GM19025 (cell line): Measurements from ENCODE around the gene CCM2.

Experiments
- ATAC-seq: cut with Tn5 transposase; IDR thresholded peaks from one replicate; pipeline ENCODE4 v1.9.1; 2021; ENCODE audit warnings: mild to moderate bottlenecking, low read depth, moderate library complexity; ENCODE audit not compliant: unreplicated experiment

Gene CCM2

DNA sequence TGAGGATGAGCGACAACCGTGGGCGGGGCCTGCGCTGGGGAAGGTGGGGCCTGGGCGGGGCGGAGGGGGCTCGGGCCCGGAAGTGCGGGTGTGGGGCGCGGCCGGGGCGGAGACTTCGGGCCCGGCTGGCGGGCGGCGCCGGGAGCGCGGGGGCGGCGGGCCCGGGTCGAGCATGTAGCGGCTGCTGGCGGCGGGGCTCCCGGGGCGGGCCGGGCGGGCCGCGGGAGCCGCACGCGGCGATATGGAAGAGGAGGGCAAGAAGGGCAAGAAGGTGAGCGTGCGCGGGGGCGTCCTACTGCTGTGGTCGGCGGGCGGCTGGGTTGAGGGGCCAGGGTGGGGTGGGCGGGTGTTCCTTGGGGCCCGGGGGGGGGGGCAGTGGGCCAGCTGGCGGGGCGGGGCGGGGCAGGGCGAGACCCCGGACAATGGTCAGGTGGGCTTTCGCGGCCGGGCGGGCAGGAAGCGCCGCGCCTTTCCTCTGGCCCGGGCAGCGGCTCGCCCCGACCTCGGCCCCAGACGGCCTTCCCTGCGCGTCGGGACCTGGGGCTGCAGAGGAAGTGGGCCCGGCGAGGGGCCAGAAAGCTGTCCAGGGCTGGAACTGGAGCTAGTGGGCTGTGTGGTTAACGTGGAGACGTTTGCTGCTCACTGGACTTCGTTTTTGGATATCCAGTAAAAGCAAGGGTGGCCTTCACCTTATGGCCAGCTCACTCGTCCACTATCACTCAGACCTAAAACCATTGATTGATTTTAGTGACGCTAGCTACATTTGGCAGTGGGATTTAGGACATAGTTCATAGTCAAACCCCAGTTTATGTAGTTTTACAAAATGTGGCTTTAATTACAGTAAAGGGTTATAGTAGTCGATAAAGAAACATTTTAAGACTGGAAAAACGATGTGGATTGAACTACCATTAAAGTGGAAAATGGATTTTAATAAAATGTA, at the start of gene CCM2:
Gene CCM2 (plus strand): TSS at position 109 of the 940 bp plus-strand sequence. CDS start 133 bp downstream, at position 242.
- no peak for ATAC-seq

GRCh38 chr7:44953156-44953555, 46.8 kb upstream of the CCM2 start:
- no peak for ATAC-seq

DNA sequence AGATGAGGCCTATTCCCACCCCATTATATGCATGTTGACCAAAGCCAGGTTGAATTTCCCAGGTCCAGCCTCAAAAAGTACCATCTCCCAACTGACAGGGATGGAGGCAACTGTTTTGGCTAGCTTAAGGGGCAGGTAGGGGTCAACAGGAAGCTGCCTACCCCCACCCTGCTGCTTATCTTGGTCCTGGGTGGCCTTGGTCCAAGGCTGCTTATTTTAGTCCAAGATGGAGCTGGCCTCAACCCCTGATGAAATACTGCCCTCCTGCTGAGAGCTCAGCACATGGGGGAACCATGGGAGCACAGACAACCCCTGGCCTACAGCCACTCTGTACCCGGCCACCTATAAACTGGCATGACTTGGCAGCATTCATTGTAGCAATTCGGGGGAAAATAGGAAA, 44.3 kb upstream of the CCM2 start:
- no peak for ATAC-seq

DNA sequence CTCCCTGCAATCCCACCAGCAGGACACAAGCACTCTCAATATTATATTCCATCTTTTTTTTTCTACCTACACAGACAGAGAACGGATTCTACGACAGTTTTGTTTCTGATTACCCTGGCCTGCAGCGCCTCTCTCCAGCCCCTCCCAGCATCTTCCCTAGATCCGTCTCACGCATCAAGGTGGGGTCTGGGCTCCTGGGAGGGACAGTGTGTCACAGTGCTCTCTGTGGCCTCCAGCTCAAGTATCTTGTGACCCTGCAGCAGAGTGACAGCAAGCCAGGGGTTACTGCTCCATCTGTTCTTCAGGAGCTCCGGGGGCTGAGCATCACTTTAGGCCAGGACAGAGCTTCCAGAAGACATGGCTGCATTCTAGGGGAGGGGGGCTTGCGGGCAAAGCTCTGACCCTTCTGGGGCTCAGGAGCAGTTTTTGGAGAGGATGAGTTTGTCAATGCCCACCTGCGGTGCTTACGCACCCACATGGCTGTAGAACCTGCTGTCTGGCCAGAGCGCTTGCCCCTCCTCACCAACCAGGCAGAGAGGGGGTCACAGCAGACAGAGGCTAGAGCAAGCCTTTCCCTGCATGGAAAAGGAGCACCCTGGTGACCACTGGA, 43.7 kb upstream of the CCM2 start:
- ATAC-seq: no peak

GRCh38 chr7:44958645-44959344, 41.2 kb upstream of the CCM2 start:
- ATAC-seq: no peak

DNA sequence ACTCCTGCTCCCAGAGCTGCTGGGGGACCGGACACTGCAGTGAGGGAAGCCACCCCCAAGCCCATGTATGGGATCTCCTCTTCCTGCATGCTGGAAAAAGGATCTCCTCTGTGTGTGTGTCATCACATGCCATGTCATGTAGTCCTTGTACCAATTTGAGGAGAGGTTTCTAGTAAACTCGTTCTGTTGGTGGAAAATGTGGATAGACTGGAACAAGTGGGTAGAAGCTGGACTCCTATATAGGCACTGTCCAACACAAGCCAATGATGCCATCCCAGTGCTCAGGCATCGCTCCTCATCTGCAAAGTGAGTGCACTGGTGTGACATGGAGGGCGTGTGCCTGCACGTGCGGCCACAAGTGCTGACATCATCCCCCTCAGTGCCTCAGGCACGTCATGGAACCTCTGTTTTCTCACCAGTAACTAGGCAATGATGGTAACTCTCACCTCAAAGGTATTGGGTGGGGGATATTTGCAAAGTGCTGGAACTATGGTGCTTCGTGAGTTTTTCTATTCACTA, 40.5 kb upstream of the CCM2 start:
- no peak for ATAC-seq

GRCh38 chr7:44960011-44960580, 39.9 kb upstream of the CCM2 start:
- ATAC-seq: no peak

DNA sequence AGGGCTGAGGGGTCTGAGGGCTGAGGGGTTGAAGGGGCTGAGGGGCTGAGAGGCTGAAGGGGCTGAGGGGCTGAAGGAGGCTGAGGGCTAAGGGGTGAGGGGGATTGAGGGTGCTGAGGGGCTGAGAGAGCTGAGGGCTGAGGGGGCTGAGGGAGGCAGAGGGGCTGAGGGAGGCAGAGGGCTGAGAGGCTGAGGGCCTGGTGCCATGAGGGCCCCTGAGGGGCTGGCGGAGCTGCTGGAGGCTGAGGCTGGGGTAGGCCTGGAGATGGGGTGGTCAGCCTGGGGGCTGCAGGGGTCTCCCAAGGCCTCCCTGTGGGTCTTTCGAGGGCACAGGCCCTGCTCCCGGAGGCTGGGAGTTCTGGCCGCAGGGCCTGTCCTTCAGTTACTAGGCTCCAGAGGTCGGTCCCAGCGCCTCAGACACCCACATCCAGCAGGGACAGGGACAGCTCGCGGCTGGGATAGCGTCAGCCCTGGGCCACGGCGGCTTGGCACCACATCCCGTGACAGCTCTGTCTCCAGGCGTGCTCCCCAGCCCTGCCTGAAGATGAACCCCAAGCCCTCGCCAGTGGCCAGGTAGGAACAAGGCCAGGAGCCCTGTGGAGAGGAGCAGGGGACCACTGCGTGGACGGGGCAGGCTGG, 38.0 kb upstream of the CCM2 start:
- no peak for ATAC-seq

DNA sequence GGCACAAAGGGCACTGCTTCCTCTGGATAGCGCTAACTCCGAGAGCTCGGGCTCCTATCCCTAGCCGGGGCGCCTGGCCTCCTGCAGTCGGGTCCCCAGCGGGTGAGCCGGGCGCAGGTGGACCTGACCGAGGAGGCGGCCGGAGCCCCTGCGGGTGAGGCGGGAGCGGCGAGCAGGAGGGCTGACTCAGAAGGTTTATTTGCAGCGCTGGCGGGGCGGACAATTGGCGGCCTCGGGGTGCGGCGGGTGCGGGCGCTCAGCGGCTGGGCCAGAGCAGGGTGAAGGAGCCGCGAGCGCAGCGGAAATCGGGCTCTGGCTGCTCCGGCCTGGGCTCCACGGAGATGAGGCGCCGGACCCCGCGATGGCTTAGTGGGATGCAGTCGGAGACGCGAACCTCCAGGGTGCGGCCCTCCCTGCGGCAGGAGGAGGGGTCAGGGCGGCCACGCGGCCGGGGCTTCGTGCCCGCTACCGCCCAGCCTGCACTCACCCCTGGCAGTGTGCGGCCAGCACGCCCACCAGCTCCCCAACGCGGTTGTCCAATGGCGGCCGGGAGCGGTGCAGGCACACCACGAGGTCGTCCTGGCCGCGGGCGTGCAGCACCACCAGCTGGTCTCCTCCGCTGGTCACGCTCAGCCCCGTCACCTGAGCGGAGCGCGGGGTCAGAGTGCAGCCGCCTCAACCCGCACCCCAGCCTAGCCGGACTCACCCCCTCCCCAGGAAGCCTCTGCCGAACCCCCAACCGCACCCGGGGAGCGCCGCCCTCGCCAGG, 37.3 kb upstream of the CCM2 start:
- no peak for ATAC-seq

GRCh38 chr7:44963364-44964290, 36.4 kb upstream of the CCM2 start:
- no peak for ATAC-seq

DNA sequence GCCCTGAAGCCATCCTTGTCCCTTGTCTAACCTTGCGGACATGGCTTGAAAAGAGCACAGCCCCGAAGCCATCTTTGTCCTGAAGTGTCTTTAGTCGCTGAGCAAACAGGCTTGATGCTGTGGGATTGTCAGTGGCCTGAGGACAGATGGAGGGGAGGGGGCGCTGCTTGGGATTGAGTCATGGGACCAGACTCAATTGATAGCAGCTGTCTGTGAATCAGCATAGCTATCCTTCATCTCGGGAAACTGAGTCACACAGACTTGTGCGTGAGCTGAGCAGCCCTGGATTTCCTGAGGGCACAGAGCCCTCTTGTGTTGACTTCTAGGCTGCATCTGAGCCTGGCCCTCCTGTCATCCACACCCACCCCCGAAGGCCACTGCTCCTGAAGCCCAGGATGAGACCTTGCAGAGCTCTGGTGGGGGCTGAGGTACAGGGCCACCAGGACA, 35.6 kb upstream of the CCM2 start:
- ATAC-seq: no peak

- no peak for ATAC-seq
Measured at GRCh38 chr7:44964831-44965440, 35.1 kb upstream of the CCM2 start.

- no peak for ATAC-seq
Measured at GRCh38 chr7:44965441-44965903, 34.5 kb upstream of the CCM2 start.

DNA sequence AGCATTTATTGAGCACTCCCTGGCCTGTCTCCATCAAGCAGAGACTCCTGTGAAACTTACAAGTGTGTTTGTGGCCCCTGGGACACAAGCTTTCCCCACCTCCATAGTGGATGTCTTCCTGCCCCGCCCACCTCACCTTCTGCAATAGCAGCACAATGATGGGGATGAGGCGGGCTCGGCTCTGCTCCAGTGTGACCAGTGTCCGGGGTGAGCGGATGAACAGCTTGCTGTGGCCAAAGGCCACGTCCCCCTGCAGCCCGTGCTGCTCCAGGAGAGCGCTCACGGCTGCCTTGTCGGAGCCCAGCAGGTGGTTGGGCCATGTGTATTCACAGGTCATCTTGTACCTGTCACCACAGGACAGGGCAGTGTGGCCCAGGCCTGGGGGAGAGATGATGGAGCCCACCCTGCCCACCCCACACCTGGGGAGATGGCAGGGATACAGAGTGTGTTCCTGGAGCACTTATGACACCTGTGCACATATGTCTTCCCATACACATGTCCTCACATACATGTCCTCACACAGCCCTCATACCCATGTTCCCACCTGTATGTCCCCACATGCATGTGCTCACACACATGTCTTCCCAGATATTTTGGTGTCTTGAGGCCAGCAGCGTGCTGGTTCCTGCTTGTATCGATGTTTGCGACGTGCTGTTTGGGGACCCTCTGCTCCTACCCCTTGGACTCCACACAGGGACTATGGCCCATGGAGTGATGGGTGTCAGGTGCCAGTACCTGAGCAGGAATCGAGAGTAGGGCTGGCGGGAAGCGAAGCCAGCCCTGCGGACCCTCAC, 33.9 kb upstream of the CCM2 start:
- no peak for ATAC-seq

GRCh38 chr7:44966731-44967538, 33.1 kb upstream of the CCM2 start:
- ATAC-seq: no peak
